RWPE2 (cell line): ENCODE results near the gene MYO5B.

ENCODE experiments used
- ATAC-seq: fragments of 200-7000 bp; cut with Tn5 transposase; 3 replicates; pipeline ENCODE4 v1.9.1; 2021; ENCODE audit warnings: low read depth
- DNase-seq: peaks from one replicate; pipeline ENCODE4 v3.0.0-alpha.2; 2020; ENCODE audit warnings: low spot score
- H3K27ac ChIP-seq: fragments of 450-650 bp; 2 replicates; pipeline ENCODE4 v1.5.1; 2017; ENCODE audit warnings: mild to moderate bottlenecking; ENCODE audit not compliant: poor library complexity, severe bottlenecking
- H3K27me3 ChIP-seq: fragments of 250-450 bp; sonication (Bioruptor Pico); 2 replicates; pipeline ENCODE4 v1.5.1; 2021; ENCODE audit warnings: mild to moderate bottlenecking, moderate library complexity; ENCODE audit not compliant: insufficient read depth, poor library complexity, severe bottlenecking
- H3K36me3 ChIP-seq: fragments of 250-450 bp; sonication (Bioruptor Pico); 2 replicates; pipeline ENCODE4 v1.5.1; 2020; ENCODE audit warnings: low read depth, mild to moderate bottlenecking, moderate library complexity
- H3K4me1 ChIP-seq: fragments of 250-450 bp; sonication (Bioruptor Pico); 2 replicates; pipeline ENCODE4 v1.5.1; 2021; ENCODE audit warnings: mild to moderate bottlenecking, moderate library complexity; ENCODE audit not compliant: insufficient read depth, poor library complexity, severe bottlenecking
- H3K4me3 ChIP-seq: fragments of 250-450 bp; sonication (Bioruptor Pico); 2 replicates; pipeline ENCODE4 v1.5.1; 2021; ENCODE audit warnings: mild to moderate bottlenecking, moderate library complexity; ENCODE audit not compliant: severe bottlenecking
- H3K9me3 ChIP-seq: fragments of 250-450 bp; sonication (Bioruptor Pico); 2 replicates; pipeline ENCODE4 v1.5.1; 2021; ENCODE audit warnings: mild to moderate bottlenecking, moderate library complexity; ENCODE audit not compliant: severe bottlenecking
- TF ChIP-seq, protein P1 (sequence below): fragments of 450-650 bp; IDR thresholded peaks from one replicate; pipeline ENCODE4 v1.5.1; 2017; ENCODE audit warnings: mild to moderate bottlenecking, moderate library complexity; ENCODE audit not compliant: poor library complexity, severe bottlenecking

Gene MYO5B

DNA sequence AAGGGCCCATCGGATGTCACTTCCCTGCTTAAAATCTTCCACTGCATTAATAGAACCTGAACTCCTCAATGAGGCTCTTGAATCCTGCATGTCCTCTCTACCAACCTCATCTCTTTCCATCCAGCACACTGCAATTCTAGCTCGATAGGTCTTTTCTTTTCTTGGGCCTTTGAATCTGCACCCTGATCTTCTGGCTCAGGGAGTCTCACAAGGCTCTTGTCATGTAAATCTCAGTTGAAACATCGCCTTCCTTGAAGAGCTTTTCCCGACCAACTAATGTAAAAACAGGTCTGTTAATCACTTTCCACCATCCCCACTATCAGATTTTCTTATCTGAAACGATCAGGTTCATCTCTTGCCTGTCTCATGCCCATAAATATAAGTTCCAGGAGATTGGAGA is 120.5 kb downstream of the MYO5B start:
- no peaks in the 10 kb centered on the region for H3K27me3 ChIP-seq
- no peaks in the 10 kb centered on the region for H3K4me1 ChIP-seq
- DNase-seq, result no peak
- TF ChIP-seq, protein P1, sequence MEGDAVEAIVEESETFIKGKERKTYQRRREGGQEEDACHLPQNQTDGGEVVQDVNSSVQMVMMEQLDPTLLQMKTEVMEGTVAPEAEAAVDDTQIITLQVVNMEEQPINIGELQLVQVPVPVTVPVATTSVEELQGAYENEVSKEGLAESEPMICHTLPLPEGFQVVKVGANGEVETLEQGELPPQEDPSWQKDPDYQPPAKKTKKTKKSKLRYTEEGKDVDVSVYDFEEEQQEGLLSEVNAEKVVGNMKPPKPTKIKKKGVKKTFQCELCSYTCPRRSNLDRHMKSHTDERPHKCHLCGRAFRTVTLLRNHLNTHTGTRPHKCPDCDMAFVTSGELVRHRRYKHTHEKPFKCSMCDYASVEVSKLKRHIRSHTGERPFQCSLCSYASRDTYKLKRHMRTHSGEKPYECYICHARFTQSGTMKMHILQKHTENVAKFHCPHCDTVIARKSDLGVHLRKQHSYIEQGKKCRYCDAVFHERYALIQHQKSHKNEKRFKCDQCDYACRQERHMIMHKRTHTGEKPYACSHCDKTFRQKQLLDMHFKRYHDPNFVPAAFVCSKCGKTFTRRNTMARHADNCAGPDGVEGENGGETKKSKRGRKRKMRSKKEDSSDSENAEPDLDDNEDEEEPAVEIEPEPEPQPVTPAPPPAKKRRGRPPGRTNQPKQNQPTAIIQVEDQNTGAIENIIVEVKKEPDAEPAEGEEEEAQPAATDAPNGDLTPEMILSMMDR, result no peak
- no peak for ATAC-seq
- H3K36me3 ChIP-seq, result no peaks in the 10 kb centered on the region
- H3K9me3 ChIP-seq, result no peaks in the 10 kb centered on the region
- H3K4me3 ChIP-seq, result no peak overlapping the region
- H3K27ac ChIP-seq, result no peak overlapping the region

DNA sequence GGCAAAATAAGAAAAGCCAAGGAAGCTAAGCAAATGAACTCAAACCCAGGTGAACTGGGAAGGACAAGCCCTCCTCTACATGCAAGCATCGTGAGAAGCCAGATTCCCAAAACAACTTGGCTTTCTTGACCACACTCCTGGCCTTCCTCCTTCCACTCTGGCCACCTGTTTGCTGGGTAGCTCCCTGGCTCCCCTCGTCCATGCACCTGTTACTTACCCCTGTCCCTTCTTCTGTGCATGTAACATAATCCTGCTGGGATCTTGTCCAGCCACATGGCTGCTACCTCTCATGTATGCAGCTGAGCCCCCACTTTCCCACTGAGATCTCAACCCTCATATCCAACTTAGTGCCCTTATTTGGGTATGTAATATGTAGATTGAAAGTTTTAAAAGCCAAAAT is 121.6 kb downstream of the MYO5B start:
- Histone ChIP-seq H3K27ac (no peak overlapping the region), H3K36me3 (no peaks in the 10 kb centered on the region), H3K4me3 (no peak overlapping the region), H3K4me1 (no peaks in the 10 kb centered on the region), H3K27me3 (no peaks in the 10 kb centered on the region), H3K9me3 (no peaks in the 10 kb centered on the region)
- TF ChIP-seq, protein P1, result no peak
- ATAC-seq (no peak), DNase-seq (no peak)

DNA sequence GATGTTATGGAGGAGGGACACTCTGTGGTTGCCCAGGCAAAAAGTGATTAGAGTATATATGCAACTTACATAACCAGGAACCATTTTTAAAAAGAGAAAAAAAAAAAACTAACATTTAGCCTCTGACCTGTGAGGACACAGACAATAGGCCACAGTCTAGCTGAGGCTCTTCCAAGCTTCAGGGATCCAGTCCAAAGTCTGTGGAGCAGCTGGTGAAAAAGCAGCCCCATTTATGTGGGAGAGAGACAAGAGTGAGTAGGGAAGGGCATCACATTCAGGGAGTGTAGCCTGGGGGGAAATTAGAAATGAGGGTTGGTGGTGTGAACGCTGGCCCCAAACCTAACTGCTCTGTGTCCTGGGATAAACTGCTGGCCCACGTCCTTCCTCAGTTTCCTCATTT is 122.8 kb downstream of the MYO5B start:
- H3K4me3 ChIP-seq, result no peak overlapping the region
- TF ChIP-seq, protein P1, result no peak
- no peak overlapping the region for H3K27ac ChIP-seq
- H3K36me3 ChIP-seq, result no peaks in the 10 kb centered on the region
- H3K9me3 ChIP-seq, result no peaks in the 10 kb centered on the region
- no peaks in the 10 kb centered on the region for H3K4me1 ChIP-seq
- no peak for ATAC-seq
- no peak for DNase-seq
- no peaks in the 10 kb centered on the region for H3K27me3 ChIP-seq

DNA sequence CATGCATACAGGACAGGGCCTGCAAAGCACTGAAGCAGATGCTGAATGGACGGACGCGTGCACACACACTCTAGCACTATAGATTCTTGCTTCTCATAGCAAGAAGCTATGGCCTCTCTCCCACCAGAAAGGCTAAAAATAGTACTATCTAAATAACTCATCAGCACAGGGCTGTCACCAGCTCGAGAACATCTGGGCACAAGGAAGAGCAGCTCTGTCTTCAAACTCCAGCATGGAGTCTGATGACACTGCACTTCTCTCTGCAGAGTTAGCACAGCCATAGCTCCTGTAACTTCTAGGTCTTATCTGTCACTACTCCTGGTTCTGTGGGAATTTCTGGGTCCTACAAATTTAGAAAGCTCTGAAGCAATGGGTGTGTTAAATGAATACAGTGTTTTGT is 123.5 kb downstream of the MYO5B start:
- Histone ChIP-seq H3K27me3 (no peaks in the 10 kb centered on the region), H3K27ac (no peak overlapping the region), H3K36me3 (no peaks in the 10 kb centered on the region), H3K4me1 (no peaks in the 10 kb centered on the region), H3K4me3 (no peak overlapping the region), H3K9me3 (no peaks in the 10 kb centered on the region)
- no peak for ATAC-seq
- no peak for DNase-seq
- TF ChIP-seq, protein P1, result no peak

DNA sequence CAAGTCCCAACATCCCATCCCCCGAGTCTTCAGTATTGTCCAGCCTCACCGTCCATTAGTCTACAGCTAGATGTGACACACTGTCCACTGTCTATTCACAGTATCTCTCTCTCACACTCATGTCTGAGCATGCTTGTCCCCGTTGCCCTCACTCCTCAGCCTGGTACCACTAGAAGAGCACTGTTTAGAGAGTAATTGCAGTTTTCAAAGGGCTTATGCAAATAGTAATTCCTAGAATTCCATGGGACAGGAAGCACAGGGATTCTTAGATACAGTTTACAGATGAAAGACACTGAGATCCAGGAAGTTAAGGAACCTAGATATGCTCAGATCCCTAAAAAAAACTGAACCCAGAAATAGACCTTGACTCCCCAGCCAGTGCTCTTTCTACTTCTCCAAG is 125.5 kb downstream of the MYO5B start:
- TF ChIP-seq, protein P1, result no peak
- no peaks in the 10 kb centered on the region for H3K4me1 ChIP-seq
- H3K36me3 ChIP-seq, result no peaks in the 10 kb centered on the region
- DNase-seq (no peak), ATAC-seq (no peak)
- H3K4me3 ChIP-seq, result no peak overlapping the region
- H3K9me3 ChIP-seq, result no peaks in the 10 kb centered on the region
- no peaks in the 10 kb centered on the region for H3K27me3 ChIP-seq
- H3K27ac ChIP-seq, result no peak overlapping the region
